T47D (cell line): ENCODE results near the gene TMEM273.

Experiments used
- DNase-seq, 2 experiments: peaks; one replicate each; pipeline versions ENCODE4 v3.0.0 to v3.0.0-alpha.2; 2011 to 2012; ENCODE audit warnings: low read depth in 1 of 2, low spot score in 1 of 2
- JUND ChIP-seq: IDR thresholded peaks from 2 replicates; pipeline ENCODE4 v1.6.1; 2012; ENCODE audit warnings: low read depth
- in situ Hi-C: cut with HindIII; loops from 2 replicates; pipeline ENCODE4 v1.10.0; 2016; ENCODE audit warnings: low sequenced_read_pairs, low pct_unique_long_range_greater_than_20kb

The TMEM273 gene

DNA sequence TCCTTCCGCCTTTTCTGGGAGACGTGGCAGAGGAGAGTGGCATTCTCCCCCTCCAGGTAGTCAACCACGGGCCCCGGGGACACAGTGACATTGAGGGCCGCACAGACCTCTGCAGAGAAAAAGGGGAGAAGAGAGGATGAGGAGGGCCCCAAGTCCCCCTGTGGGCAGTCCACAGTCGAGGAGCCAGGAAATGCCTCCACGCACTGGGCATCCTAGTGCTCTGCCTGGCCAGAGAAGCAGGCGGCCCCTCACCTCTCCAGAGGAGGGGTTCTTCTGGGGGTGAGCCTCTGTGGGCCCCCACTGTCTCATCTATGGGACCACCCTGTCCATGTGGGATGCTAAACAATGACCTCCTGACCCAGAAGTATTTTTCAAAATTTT lies 80.3 kb downstream of the TMEM273 start:
- DNase-seq: no peak
- in situ Hi-C loops: no loop called here
- no peak for TF ChIP-seq JUND

DNA sequence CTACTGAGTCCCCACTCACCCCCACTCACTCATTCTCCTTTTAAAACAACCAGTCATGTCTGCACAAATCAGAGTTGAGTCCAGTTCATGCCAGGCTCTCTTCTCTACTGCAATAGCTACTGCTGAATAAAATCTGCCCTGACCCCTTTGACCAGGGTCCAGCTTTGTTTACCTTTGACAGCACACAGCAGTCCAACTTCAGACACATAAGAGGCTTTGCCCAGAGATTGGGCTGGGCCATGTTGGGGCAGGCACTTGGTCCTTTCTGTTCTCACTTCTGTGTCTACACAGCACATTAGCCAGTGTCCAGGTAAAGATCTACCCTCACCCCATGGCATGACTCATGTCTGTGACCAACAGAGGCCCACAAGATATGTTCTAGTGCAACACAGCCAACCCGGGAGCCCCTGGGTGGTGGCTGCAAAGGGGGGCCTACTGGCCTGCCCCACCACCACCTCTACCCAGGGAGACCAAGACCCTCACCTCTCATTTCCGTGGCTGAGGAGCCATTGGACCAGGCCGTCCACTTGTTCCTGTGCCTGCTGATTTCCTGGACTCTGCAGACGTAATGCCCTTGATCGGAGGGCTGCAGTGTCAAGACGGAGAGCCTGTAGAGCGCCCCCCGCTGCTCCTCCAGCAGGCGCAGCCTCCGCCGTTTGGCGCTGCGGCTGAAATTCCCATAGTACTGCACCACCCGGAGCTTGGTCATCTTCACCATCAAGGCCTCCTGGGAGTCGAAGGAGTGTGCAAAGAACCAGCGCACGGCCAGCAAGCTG lies 80.9 kb downstream of the TMEM273 start:
- in situ Hi-C loops: no loop called here
- DNase-seq: no peak
- TF ChIP-seq JUND: no peak

DNA sequence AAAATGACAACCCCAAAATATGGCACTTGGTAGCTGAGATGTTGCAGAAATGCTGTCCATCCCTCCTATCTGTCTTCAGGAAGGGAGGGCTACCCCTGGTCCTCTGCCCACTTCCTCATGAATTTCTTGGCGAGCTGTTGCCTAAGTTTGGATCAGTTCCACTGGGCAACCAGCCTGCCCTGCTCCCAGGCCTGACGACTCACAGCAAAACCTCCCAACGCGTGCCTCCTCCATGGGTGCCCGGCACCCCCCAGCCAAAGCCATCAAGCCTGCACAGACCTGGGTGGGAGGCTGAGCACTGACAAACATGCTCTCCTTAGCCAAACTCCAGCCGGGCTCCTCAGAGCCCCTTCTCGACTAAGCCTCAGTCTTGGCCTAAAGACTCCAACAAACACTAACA lies 81.7 kb downstream of the TMEM273 start:
- no peak for TF ChIP-seq JUND
- in situ Hi-C loops: no loop called here
- no peak for DNase-seq

DNA sequence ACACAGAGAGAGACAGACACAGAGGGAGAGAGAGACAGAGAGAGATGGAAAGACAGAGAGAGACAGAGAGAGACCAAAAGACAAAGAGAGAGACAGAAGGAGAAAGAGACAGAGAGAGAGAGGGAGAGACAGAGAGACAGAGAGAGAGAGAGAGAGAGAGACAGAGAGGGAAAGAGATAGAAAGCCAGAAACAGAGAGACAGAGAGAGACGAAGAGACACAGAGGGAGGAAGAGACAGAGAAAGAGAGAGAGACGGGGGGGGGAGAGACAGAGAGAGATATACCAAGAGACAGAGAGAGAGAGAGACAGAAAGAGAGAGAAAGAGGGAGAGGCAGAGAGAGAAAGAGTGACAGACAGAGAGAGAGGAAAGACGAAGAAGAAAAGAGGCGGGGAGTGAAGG lies 83.1 kb downstream of the TMEM273 start:
- DNase-seq: no peak
- in situ Hi-C loops: no loop called here
- no peak for TF ChIP-seq JUND
